Mesothelial cell of epicardium (in vitro differentiated cells): ENCODE measurements around the gene TPM1. TPM values are rescaled to one million over a fixed set of nuclear protein-coding genes. Genes with fewer than 3 reads are reported as not detected.
A peak's percentile ranks its signal among the peaks of the same experiment; 100 is the strongest.

ENCODE experiments used
- DNase-seq, 2 experiments: peaks; one replicate each; pipeline ENCODE4 v3.0.0; 2021; ENCODE audit warnings: low spot score in 2 of 2; ENCODE audit not compliant: unreplicated experiment in 2 of 2
- H3K27ac Mint-ChIP-seq: 2 replicates; pipeline ENCODE4 v1.8.0; 2021; ENCODE audit warnings: mixed read lengths
- H3K27me3 Mint-ChIP-seq: 2 replicates; pipeline ENCODE4 v1.8.0; 2021; ENCODE audit warnings: low read depth, mixed read lengths
- H3K36me3 Mint-ChIP-seq: 2 replicates; pipeline ENCODE4 v1.8.0; 2021; ENCODE audit warnings: mixed read lengths
- H3K4me1 Mint-ChIP-seq: 2 replicates; pipeline ENCODE4 v1.8.0; 2021; ENCODE audit warnings: mixed read lengths
- H3K4me3 Mint-ChIP-seq: 2 replicates; pipeline ENCODE4 v1.8.0; 2021; ENCODE audit warnings: mild to moderate bottlenecking, moderate library complexity, mixed read lengths
- H3K9me3 Mint-ChIP-seq: 2 replicates; pipeline ENCODE4 v1.8.0; 2021; ENCODE audit warnings: mixed read lengths
- total RNA-seq: library from RNA; stranded (reverse); gene quantifications from 3 replicates; pipeline ENCODE4 v1.2.1, GENCODE V29; 2021
- TF ChIP-seq, protein P1 (sequence below): fragments of 200-600 bp; sonication (generic); IDR thresholded peaks from one replicate; pipeline ENCODE4 v1.5.0; 2021; ENCODE audit warnings: antibody characterized with exemption; ENCODE audit not compliant: unreplicated experiment

Gene TPM1
- total RNA-seq, 1 donor from 2014 or later, result 659 TPM

DNA sequence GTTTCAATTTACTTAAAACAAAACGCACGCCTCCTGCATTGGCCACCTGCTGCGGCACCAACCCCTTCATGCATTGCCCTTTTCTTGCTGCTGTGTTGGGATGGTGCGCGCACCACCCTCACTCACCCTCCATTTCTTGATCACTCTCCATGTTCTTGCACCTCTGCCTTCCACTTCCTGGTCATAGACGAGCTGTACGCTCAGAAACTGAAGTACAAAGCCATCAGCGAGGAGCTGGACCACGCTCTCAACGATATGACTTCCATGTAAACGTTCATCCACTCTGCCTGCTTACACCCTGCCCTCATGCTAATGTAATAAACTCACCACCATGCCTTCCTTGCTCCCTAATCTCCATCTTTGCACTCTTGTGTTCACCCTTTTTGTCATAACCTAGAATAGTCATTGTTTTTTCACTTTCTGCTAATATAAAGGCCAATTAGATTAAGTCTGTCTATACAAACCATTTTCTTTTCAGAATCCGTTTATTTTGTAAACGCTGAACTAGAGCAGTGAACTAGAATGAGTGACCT is 21.4 kb downstream of the TPM1 start:
- no peak for DNase-seq
- Mint-ChIP-seq H3K36me3 (peaks cover 71% of the 10 kb centered on the region), H3K27me3 (no peaks in the 10 kb centered on the region), H3K27ac (no peak overlapping the region), H3K4me1 (peaks cover 26% of the 10 kb centered on the region), H3K9me3 (no peaks in the 10 kb centered on the region), H3K4me3 (no peak overlapping the region)
- TF ChIP-seq, protein P1, sequence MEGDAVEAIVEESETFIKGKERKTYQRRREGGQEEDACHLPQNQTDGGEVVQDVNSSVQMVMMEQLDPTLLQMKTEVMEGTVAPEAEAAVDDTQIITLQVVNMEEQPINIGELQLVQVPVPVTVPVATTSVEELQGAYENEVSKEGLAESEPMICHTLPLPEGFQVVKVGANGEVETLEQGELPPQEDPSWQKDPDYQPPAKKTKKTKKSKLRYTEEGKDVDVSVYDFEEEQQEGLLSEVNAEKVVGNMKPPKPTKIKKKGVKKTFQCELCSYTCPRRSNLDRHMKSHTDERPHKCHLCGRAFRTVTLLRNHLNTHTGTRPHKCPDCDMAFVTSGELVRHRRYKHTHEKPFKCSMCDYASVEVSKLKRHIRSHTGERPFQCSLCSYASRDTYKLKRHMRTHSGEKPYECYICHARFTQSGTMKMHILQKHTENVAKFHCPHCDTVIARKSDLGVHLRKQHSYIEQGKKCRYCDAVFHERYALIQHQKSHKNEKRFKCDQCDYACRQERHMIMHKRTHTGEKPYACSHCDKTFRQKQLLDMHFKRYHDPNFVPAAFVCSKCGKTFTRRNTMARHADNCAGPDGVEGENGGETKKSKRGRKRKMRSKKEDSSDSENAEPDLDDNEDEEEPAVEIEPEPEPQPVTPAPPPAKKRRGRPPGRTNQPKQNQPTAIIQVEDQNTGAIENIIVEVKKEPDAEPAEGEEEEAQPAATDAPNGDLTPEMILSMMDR, result no peak

DNA sequence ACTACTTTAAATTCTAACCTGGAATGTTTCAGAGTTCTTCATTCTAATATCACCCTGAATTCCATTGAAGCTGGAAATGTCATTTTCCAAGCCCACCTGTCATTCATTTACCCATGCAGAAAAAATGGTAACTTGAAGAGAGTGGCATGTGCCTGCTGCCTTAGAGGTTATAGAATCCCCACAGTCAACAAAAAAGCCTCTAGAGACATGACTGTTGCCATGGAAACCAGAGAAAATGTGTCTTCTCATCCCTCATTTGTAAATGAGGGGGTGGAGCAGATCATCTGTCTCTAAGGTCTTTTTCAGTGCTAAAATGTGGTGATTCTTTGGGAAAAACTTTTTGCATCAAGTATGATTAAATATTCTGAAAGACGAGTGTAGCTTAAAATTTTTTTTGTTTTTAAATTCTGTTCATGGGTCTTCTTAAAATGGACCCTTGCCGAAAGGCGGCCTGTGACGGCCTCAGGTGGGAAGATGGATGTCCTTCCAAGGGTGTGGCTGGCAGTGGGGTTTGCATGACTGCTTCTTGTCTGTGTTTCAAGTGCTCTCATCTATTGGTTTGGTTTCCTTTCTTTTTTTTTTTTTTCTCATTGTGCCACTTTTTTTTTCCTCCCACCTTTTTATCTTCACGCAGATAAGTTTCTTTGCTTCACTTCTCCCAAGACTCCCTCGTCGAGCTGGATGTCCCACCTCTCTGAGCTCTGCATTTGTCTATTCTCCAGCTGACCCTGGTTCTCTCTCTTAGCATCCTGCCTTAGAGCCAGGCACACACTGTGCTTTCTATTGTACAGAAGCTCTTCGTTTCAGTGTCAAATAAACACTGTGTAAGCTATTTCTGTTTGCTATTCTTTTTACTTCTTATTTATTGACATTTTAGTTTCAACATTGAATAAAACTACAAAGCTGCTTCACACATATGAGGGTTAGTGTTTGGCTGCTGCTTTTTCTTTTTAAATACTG is 23.0 kb downstream of the TPM1 start:
- H3K4me1 Mint-ChIP-seq, result peaks cover 33% of the 10 kb centered on the region
- peak overlapping the region; percentile 49 for H3K27ac Mint-ChIP-seq
- H3K36me3 Mint-ChIP-seq, result peaks cover 64% of the 10 kb centered on the region
- TF ChIP-seq, protein P1, result no peak
- H3K9me3 Mint-ChIP-seq, result no peaks in the 10 kb centered on the region
- H3K27me3 Mint-ChIP-seq, result no peaks in the 10 kb centered on the region
- H3K4me3 Mint-ChIP-seq, result no peak overlapping the region
- no peak for DNase-seq

DNA sequence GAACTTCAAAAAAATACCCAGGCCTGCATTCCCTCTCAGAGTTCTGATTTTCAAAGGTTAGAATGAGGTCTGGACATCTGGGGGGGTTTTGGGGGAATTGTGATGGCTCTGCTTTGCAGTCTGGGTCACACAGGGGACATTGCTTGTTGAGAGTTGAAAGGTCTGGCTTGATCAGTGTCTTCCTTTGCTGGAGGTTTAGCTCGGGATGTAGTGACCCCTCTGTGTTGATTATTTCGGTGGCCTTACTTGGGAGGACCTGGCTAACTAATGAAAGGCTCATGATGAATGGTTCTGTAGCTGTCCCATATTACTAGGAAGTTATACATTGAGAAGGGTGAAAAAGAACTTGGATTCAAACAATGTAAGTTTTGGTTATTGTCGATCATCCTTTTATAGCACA is 23.7 kb downstream of the TPM1 start:
- Mint-ChIP-seq H3K4me3 (no peak overlapping the region), H3K36me3 (peaks cover 66% of the 10 kb centered on the region), H3K27me3 (no peaks in the 10 kb centered on the region), H3K9me3 (no peaks in the 10 kb centered on the region), H3K27ac (peak overlapping the region; percentile 37), H3K4me1 (peaks cover 40% of the 10 kb centered on the region)
- TF ChIP-seq, protein P1, result no peak
- DNase-seq, result no peak

DNA sequence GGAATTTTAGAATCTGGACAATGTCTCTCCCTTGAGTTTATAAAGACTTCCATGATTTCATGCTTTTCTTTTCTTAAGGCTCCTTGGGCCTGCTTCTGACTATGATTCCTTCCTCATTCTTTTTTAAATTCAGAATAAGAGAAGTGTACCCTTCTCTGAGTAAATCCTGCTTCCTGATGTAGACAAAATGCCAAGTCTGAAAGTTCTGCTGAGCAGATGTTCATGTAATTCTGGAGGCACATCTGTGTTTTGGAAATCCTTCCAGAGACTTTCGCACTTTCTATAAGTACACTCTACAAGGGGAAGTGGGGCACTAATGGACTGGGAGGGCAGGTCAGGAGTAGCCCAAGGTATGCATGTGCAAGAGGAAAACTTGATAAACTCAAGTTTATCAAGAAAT is 24.8 kb downstream of the TPM1 start:
- Mint-ChIP-seq H3K9me3 (no peaks in the 10 kb centered on the region), H3K27me3 (no peaks in the 10 kb centered on the region), H3K27ac (no peak overlapping the region), H3K4me3 (no peak overlapping the region), H3K4me1 (peaks cover 30% of the 10 kb centered on the region), H3K36me3 (peaks cover 61% of the 10 kb centered on the region)
- TF ChIP-seq, protein P1, result no peak
- no peak for DNase-seq

DNA sequence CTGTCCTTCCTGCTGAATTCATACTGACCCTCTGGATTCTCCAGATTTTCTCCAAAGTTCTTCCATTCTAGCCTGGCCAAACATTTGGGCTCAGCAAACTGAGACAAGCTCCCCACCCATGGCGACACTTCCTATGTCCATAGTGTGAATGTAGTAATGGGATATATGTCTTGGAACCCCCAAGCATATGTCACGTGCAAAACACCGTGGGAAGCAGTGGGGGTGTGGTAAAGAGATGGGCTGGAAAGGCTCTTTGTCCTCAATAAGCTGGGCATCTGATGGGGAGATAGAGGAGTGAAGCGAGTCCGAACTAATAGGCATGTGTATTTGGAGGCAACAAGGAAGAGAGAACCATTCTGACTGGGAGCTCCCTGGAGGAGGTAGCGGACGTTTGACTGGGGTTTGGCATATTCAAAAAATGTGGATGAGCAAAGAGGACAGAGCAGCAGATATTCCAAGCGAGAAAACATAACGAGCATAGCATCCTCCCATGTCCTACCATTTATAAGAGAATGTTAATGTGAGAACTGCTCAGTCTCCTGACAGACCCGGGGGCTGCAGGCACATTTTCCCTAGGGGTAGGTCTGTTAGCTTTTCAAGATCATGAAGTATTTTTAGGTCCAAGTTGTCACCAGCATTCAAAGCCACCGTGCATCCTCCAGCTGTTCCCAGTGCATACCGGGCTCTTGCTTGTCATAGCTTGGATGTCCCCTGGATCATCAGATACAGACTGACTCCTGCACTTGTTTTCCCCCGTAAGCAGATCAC is 25.6 kb downstream of the TPM1 start:
- TF ChIP-seq, protein P1, result no peak
- H3K27me3 Mint-ChIP-seq, result no peaks in the 10 kb centered on the region
- no peak for DNase-seq
- H3K4me3 Mint-ChIP-seq, result no peak overlapping the region
- no peaks in the 10 kb centered on the region for H3K9me3 Mint-ChIP-seq
- H3K4me1 Mint-ChIP-seq, result peaks cover 26% of the 10 kb centered on the region
- peaks cover 59% of the 10 kb centered on the region for H3K36me3 Mint-ChIP-seq
- H3K27ac Mint-ChIP-seq, result no peak overlapping the region
